HCT116 (cell line): ENCODE results near the gene GRK5. TPM values are rescaled to one million over a fixed set of nuclear protein-coding genes. Genes with fewer than 3 reads are reported as not detected.

Experiments
- ATAC-seq: fragments of 200-7000 bp; cut with Tn5 transposase; 2 replicates; pipeline ENCODE4 v1.9.1; 2020; ENCODE audit warnings: mild to moderate bottlenecking, moderate library complexity
- BruUV-seq: library from RNA; stranded (reverse); fragments of 400-500 nt; replicated peaks from 2 replicates; lab custom pipeline; 2021; lab: Mats Ljungman, UMichigan
- CTCF ChIA-PET: fragments of 300-600 bp; sonication (Branson Sonifier 250); formaldehyde crosslinking; loops from one replicate; lab custom pipeline; 2021; ENCODE audit warnings: antibody characterized with exemption; lab: Charles Lee
- POLR2A ChIA-PET: fragments of 300-600, 350-600 bp; sonication (Branson Sonifier 250); formaldehyde crosslinking; loops from one replicate; lab custom pipeline; 2021; ENCODE audit warnings: antibody characterized with exemption; lab: Charles Lee
- RAD21 ChIA-PET, 2 experiments: fragments of 300-600 bp; sonication (Branson Sonifier 250); formaldehyde crosslinking; loops; one replicate each; lab custom pipeline; 2023; ENCODE audit warnings: low total read pairs in 2 of 2; ENCODE audit not compliant: uncharacterized antibody in 2 of 2, unreplicated experiment in 2 of 2, low non-redundant PET in 1 of 2; lab: Charles Lee
- DNase-seq: peaks from one replicate; pipeline ENCODE4 v3.0.0-alpha.2; 2010; ENCODE audit warnings: low read depth, low spot score
- H2AFZ ChIP-seq: fragments of 200-600 bp; shearing (Covaris generic), sonication (generic); 2 replicates; pipeline ENCODE4 v1.6.1; 2017; ENCODE audit warnings: low read depth, mixed run types, mixed read lengths, antibody characterized with exemption, low read length; ENCODE audit not compliant: poor library complexity, severe bottlenecking
- H3K27ac ChIP-seq: 2 replicates; pipeline ENCODE4 v1.5.1; 2012; ENCODE audit warnings: low read depth, low read length
- H3K27me3 ChIP-seq: fragments of 200-600 bp; sonication (generic); 2 replicates; pipeline ENCODE4 v1.6.1; 2016; ENCODE audit warnings: mixed run types, low read length, mixed read lengths; ENCODE audit not compliant: insufficient read depth
- H3K36me3 ChIP-seq, 2 experiments: fragments of 200-500 bp in 1 of 2; fragments of 200-600 bp in 1 of 2; sonication (Bioruptor generic) in 1 of 2; sonication (generic) in 1 of 2; 2 replicates each; pipeline versions ENCODE4 v1.5.1 to v1.6.1; 2014 to 2016; ENCODE audit warnings: low read length in 2 of 2, inconsistent platforms in 1 of 2, mixed read lengths in 1 of 2, mixed run types in 1 of 2; ENCODE audit not compliant: insufficient read depth in 2 of 2, control insufficient read depth in 1 of 2
- H3K4me1 ChIP-seq, 2 experiments: fragments of 200-600 bp in 1 of 2; sonication (generic) in 1 of 2; 2 replicates each; pipeline versions ENCODE4 v1.5.1 to v1.6.1; 2012 to 2017; ENCODE audit warnings: low read length in 2 of 2, inconsistent platforms in 1 of 2, mild to moderate bottlenecking in 1 of 2, mixed read lengths in 1 of 2, mixed run types in 1 of 2, moderate library complexity in 1 of 2; ENCODE audit not compliant: insufficient read depth in 2 of 2, control insufficient read depth in 1 of 2
- H3K4me2 ChIP-seq: fragments of 200-600 bp; sonication (generic); 2 replicates; pipeline ENCODE4 v1.6.1; 2017; ENCODE audit warnings: mixed run types, low read length, mixed read lengths
- H3K4me3 ChIP-seq, 2 experiments: fragments of 200-600 bp in 1 of 2; sonication (generic) in 1 of 2; replicated peaks in 1 of 2; 2 replicates each; pipeline ENCODE4 v1.5.1; 2011 to 2016; ENCODE audit warnings: low read length in 2 of 2, control low read depth in 1 of 2, low read depth in 1 of 2, mild to moderate bottlenecking in 1 of 2, mixed read lengths in 1 of 2, mixed run types in 1 of 2
- H3K79me2 ChIP-seq: fragments of 200-600 bp; sonication (generic); 2 replicates; pipeline ENCODE4 v1.6.1; 2017; ENCODE audit warnings: mild to moderate bottlenecking, mixed run types, low read length, moderate library complexity, mixed read lengths; ENCODE audit not compliant: insufficient read depth
- H3K9ac ChIP-seq: fragments of 200-600 bp; sonication (generic); 2 replicates; pipeline ENCODE4 v1.6.1; 2016; ENCODE audit warnings: low read length, mixed read lengths
- H3K9me2 ChIP-seq: fragments of 200-600 bp; sonication (generic), shearing (Covaris generic); 2 replicates; pipeline ENCODE4 v1.6.1; 2017; ENCODE audit warnings: mixed run types, mild to moderate bottlenecking, moderate library complexity; ENCODE audit not compliant: insufficient read depth
- H3K9me3 ChIP-seq, 2 experiments: fragments of 200-500 bp in 1 of 2; fragments of 200-600 bp in 1 of 2; sonication (Bioruptor generic) in 1 of 2; sonication (generic) in 1 of 2; 2 replicates each; pipeline ENCODE4 v1.6.1; 2014 to 2017; ENCODE audit warnings: low read length in 2 of 2, mixed read lengths in 2 of 2, inconsistent platforms in 1 of 2, low read depth in 1 of 2, mild to moderate bottlenecking in 1 of 2, mixed run types in 1 of 2, moderate library complexity in 1 of 2; ENCODE audit not compliant: control insufficient read depth in 1 of 2, insufficient read depth in 1 of 2
- H4K20me1 ChIP-seq: fragments of 200-600 bp; sonication (generic), shearing (Covaris generic); 2 replicates; pipeline ENCODE4 v1.6.1; 2017; ENCODE audit warnings: mixed run types, mild to moderate bottlenecking, moderate library complexity; ENCODE audit not compliant: insufficient read depth
- EGR1 ChIP-seq: IDR thresholded peaks from 2 replicates; pipeline ENCODE4 v1.6.1; 2012; ENCODE audit warnings: low read depth
- EZH2 ChIP-seq: fragments of 200-600 bp; sonication (generic); IDR thresholded peaks from 2 replicates; pipeline ENCODE4 v1.6.1; 2017; ENCODE audit warnings: antibody characterized with exemption, mixed run types
- RAD21 ChIP-seq: IDR thresholded peaks from 2 replicates; pipeline ENCODE4 v1.6.1; 2012; ENCODE audit warnings: low read depth, mild to moderate bottlenecking
- YY1 ChIP-seq: IDR thresholded peaks from 2 replicates; pipeline ENCODE4 v1.6.1; 2011; ENCODE audit warnings: low read length, low read depth, moderate library complexity, mild to moderate bottlenecking; ENCODE audit not compliant: insufficient replicate concordance; ENCODE audit errors: extremely low read depth
- ZFX ChIP-seq: fragments of 450-650 bp; IDR thresholded peaks from 2 replicates; pipeline ENCODE4 v1.6.1; 2017
- intact Hi-C: fragments of 100-400 bp; cut with micrococcal nuclease; formaldehyde crosslinking; loops from 2 replicates; pipeline ENCODE4 v1.10.0; 2022
- total RNA-seq: library from RNA; stranded (reverse); gene quantifications from one replicate; pipeline ENCODE4 v1.2.1, GENCODE V29; 2021; ENCODE audit not compliant: unreplicated experiment
- TF ChIP-seq, protein P1 (sequence below): IDR thresholded peaks from 2 replicates; pipeline ENCODE4 v1.6.1; 2012; ENCODE audit warnings: low read depth
- TF ChIP-seq, protein P2 (sequence below): IDR thresholded peaks from 2 replicates; pipeline ENCODE4 v1.6.1; 2011; ENCODE audit warnings: mild to moderate bottlenecking, low read length, moderate library complexity; ENCODE audit not compliant: insufficient replicate concordance; ENCODE audit errors: extremely low read depth
- TF ChIP-seq, protein P3 (sequence below), 3 experiments: fragments of 200-600 bp in 1 of 3; sonication (generic) in 1 of 3; IDR thresholded peaks in 2 of 3; conservative IDR thresholded peaks in 1 of 3; 2 replicates each; pipeline ENCODE4 v1.5.1; 2012 to 2017; ENCODE audit warnings: low read depth in 2 of 3, low read length in 2 of 3, antibody characterized with exemption in 1 of 3, borderline replicate concordance in 1 of 3, control low read depth in 1 of 3, mild to moderate bottlenecking in 1 of 3, mixed read lengths in 1 of 3, mixed run types in 1 of 3, moderate library complexity in 1 of 3; ENCODE audit not compliant: insufficient read depth in 1 of 3

GRK5 gene
- total RNA-seq, 1 experiment from 2014 or later = 7.3 TPM

DNA sequence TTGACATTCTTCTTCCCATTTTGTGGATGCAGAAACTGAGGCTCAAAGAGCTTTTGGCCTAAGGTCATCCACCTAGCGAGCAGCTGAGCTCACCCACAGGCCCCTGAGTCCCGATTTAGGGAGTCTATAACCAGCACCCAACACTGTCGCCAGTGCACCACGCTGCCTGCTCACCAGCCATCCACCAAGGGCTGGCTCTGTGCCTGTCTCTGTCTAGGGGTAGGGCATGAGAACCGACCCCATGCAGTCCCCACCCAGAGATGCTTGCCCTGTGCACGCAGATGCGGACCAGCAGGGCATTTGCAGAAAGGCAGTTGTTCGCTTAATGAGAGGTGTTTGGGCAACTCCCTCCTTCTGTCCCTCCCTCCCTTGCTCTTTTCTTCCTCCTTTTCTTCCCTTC, 97.2 kb downstream of the GRK5 start:
- RAD21 ChIA-PET = no interaction called here
- H3K9me2 ChIP-seq = no peaks in the 10 kb centered on the region
- no peak overlapping the region for H3K27ac ChIP-seq
- H3K4me1 ChIP-seq = peaks cover 32 to 77% of the 10 kb centered on the region in 2 experiments
- BruUV-seq = no TSS peak
- peak overlapping the region; percentile 59 for H3K4me2 ChIP-seq
- H3K4me3 ChIP-seq = no peak overlapping the region
- DNase-seq = no peak
- TF ChIP-seq, protein P1, sequence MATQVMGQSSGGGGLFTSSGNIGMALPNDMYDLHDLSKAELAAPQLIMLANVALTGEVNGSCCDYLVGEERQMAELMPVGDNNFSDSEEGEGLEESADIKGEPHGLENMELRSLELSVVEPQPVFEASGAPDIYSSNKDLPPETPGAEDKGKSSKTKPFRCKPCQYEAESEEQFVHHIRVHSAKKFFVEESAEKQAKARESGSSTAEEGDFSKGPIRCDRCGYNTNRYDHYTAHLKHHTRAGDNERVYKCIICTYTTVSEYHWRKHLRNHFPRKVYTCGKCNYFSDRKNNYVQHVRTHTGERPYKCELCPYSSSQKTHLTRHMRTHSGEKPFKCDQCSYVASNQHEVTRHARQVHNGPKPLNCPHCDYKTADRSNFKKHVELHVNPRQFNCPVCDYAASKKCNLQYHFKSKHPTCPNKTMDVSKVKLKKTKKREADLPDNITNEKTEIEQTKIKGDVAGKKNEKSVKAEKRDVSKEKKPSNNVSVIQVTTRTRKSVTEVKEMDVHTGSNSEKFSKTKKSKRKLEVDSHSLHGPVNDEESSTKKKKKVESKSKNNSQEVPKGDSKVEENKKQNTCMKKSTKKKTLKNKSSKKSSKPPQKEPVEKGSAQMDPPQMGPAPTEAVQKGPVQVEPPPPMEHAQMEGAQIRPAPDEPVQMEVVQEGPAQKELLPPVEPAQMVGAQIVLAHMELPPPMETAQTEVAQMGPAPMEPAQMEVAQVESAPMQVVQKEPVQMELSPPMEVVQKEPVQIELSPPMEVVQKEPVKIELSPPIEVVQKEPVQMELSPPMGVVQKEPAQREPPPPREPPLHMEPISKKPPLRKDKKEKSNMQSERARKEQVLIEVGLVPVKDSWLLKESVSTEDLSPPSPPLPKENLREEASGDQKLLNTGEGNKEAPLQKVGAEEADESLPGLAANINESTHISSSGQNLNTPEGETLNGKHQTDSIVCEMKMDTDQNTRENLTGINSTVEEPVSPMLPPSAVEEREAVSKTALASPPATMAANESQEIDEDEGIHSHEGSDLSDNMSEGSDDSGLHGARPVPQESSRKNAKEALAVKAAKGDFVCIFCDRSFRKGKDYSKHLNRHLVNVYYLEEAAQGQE = no peak
- no peak for TF ChIP-seq ZFX
- TF ChIP-seq EGR1 = no peak
- TF ChIP-seq, protein P2, sequence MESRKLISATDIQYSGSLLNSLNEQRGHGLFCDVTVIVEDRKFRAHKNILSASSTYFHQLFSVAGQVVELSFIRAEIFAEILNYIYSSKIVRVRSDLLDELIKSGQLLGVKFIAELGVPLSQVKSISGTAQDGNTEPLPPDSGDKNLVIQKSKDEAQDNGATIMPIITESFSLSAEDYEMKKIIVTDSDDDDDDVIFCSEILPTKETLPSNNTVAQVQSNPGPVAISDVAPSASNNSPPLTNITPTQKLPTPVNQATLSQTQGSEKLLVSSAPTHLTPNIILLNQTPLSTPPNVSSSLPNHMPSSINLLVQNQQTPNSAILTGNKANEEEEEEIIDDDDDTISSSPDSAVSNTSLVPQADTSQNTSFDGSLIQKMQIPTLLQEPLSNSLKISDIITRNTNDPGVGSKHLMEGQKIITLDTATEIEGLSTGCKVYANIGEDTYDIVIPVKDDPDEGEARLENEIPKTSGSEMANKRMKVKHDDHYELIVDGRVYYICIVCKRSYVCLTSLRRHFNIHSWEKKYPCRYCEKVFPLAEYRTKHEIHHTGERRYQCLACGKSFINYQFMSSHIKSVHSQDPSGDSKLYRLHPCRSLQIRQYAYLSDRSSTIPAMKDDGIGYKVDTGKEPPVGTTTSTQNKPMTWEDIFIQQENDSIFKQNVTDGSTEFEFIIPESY = no peak
- no peak for TF ChIP-seq RAD21
- TF ChIP-seq EZH2 = no peak
- TF ChIP-seq YY1 = no peak
- TF ChIP-seq, protein P3, sequence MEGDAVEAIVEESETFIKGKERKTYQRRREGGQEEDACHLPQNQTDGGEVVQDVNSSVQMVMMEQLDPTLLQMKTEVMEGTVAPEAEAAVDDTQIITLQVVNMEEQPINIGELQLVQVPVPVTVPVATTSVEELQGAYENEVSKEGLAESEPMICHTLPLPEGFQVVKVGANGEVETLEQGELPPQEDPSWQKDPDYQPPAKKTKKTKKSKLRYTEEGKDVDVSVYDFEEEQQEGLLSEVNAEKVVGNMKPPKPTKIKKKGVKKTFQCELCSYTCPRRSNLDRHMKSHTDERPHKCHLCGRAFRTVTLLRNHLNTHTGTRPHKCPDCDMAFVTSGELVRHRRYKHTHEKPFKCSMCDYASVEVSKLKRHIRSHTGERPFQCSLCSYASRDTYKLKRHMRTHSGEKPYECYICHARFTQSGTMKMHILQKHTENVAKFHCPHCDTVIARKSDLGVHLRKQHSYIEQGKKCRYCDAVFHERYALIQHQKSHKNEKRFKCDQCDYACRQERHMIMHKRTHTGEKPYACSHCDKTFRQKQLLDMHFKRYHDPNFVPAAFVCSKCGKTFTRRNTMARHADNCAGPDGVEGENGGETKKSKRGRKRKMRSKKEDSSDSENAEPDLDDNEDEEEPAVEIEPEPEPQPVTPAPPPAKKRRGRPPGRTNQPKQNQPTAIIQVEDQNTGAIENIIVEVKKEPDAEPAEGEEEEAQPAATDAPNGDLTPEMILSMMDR (IDR thresholded peaks at IDR 0.05 in 2 of 3, conservative IDR thresholded peaks at IDR 0.05 in 1 of 3; ENCODE audit: borderline replicate concordance in 1 of 3, insufficient read depth in 1 of 3, low read depth in 2 of 3, low read length in 2 of 3) = no peak
- TF ChIP-seq, all 23 proteins: peak for 0
- POLR2A ChIA-PET = no interaction called here
- no peak for ATAC-seq
- Histone ChIP-seq H3K27me3 (no peaks in the 10 kb centered on the region), H3K79me2 (no peaks in the 10 kb centered on the region), H3K9ac (no peak overlapping the region), H3K9me3 (no peaks in the 10 kb centered on the region), H2AFZ (no peak overlapping the region), H4K20me1 (no peaks in the 10 kb centered on the region), H3K36me3 (no peaks in the 10 kb centered on the region)
- CTCF ChIA-PET = interaction anchor here (0.7 kb wide), 1 partner anchor 289 kb away, joined by 3 read pairs; no protein-coding TSS in a partner anchor
- intact Hi-C loops = no loop called here
